ENCODE measurements around the gene CTDSPL. TPM values are rescaled to one million over a fixed set of nuclear protein-coding genes. Genes with fewer than 3 reads are reported as not detected.

The CTDSPL gene
- total and polyA plus RNA-seq, 11 donors = 9.2 to 54.6 (median 36.0) TPM

DNA sequence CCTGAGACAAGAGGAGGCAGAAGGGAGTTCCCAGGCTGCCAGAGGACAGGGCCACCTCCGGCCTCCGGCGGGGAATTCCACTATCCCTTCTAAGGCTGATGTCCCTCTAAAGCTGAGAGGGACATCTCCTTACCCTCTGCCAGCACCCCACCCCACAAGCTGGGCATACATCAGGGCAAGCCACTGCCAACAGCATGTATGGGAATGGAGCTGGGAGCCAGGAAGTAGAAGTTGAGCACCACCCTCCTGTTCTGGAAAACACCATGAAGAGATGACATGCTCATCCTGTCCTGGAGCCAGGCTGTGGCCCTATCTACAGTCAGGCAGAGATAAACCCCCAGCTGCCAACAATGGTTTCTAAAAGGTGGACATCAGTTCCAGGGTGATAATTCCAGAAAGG is 160.6 kb downstream of the CTDSPL start:
- no peaks in the 10 kb centered on the region for H3K9me3 ChIP-seq
- H3K27me3 ChIP-seq = no peaks in the 10 kb centered on the region
- intact Hi-C loops (cut with DNase I) = no loop called here
- ATAC-seq (no peak), DNase-seq (peak in 2 of 5 donors; percentile 16 to 36)
- H3K27ac ChIP-seq = peak overlapping the region in 1 of 12 donors; percentile 32
- H3K4me3 ChIP-seq = no peak overlapping the region
- H3K4me1 ChIP-seq = peaks cover 0 to 33% (median 15%) of the 10 kb centered on the region in 12 donors
- peaks cover 0 to 25% (median 9%) of the 10 kb centered on the region in 9 donors for H3K36me3 ChIP-seq
- TF ChIP-seq, protein P1, sequence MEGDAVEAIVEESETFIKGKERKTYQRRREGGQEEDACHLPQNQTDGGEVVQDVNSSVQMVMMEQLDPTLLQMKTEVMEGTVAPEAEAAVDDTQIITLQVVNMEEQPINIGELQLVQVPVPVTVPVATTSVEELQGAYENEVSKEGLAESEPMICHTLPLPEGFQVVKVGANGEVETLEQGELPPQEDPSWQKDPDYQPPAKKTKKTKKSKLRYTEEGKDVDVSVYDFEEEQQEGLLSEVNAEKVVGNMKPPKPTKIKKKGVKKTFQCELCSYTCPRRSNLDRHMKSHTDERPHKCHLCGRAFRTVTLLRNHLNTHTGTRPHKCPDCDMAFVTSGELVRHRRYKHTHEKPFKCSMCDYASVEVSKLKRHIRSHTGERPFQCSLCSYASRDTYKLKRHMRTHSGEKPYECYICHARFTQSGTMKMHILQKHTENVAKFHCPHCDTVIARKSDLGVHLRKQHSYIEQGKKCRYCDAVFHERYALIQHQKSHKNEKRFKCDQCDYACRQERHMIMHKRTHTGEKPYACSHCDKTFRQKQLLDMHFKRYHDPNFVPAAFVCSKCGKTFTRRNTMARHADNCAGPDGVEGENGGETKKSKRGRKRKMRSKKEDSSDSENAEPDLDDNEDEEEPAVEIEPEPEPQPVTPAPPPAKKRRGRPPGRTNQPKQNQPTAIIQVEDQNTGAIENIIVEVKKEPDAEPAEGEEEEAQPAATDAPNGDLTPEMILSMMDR (IDR thresholded peaks at IDR 0.05) = no peak
- TF ChIP-seq POLR2A (IDR thresholded peaks at IDR 0.05) = no peak
- 54 to 67% (median 54%) methylated on average over 3 of the region's 3 CpGs; no CpG with 5 or more reads in 1 of the 4 donors for WGBS, 4 donors

DNA sequence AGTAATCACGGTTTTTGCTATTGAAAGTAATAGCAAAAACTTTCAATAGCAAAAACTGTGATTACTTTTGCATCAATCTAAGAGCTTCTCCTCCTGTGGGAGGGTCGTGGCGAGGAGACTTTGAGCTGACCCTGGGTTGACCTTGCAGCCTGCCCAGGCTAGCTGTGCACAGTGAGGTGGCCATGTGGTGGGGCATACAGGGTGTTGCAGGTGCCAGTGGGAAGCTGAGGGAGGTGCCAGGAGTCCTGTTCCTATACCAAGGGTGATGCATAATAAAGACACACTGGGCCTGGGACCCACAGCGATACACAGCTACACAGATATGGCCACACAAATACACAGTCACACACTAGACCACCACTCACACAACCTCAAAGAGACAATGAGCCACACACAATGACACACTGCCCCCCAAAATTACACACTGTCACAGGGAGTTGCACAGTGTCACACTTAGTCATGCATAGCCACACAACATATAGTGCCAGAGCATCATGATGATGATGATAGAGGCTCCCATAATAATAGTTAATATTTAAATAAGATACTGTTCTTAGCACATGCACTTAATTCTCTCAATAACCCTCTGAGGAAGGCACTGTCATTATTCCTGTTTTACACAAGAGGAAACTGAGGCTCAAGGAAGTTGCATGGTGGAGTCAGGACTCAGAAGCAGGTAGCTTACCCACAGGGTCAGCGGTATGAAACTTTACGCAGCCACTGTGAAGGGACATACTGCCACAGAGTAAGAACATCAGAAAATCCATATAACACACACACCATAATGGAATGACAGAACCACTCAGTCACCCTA is 161.4 kb downstream of the CTDSPL start:
- ATAC-seq = no peak
- DNase-seq = peak in 2 of 5 donors; percentile 14 to 51
- WGBS, 4 donors = 84 to 88% (median 85%) methylated on average over 6 of the region's 6 CpGs
- H3K36me3 ChIP-seq = peaks cover 0 to 19% (median 7%) of the 10 kb centered on the region in 9 donors
- H3K9me3 ChIP-seq = no peaks in the 10 kb centered on the region
- H3K27ac ChIP-seq = peak overlapping the region in 2 of 12 donors; percentile 92 to 97
- TF ChIP-seq POLR2A (IDR thresholded peaks at IDR 0.05) = no peak
- TF ChIP-seq, protein P1 (IDR thresholded peaks at IDR 0.05) = no peak
- H3K4me1 ChIP-seq = peaks cover 0 to 33% (median 15%) of the 10 kb centered on the region in 12 donors
- intact Hi-C loops (cut with DNase I) = no loop called here
- no peaks in the 10 kb centered on the region for H3K27me3 ChIP-seq
- H3K4me3 ChIP-seq = peak overlapping the region in 6 of 12 donors; percentile 69 to 79 (median 74)

DNA sequence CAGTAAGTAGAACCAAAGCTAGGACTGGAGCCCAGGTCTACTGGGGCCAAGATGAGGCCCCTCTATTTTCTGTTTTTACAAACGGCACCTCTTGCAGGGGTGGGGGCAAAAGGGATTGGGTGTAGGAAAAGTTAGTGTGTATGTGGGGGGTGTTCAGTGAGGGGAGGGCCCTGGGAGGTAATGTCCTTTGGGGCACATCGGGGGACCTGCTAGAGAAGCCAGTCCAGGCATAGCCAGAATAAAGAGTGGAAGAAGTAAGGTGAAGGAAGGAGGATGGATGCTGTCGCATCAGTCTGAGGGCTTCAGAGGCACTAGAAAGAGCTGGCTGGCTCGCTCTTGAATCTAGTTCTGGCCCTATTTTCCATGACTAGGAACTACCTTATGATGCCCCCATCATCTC is 165.2 kb downstream of the CTDSPL start:
- intact Hi-C loops (cut with DNase I) = no loop called here
- TF ChIP-seq, protein P1 (IDR thresholded peaks at IDR 0.05) = no peak
- no peak for TF ChIP-seq POLR2A (IDR thresholded peaks at IDR 0.05)
- H3K4me1 ChIP-seq = peaks cover 0 to 55% (median 27%) of the 10 kb centered on the region in 12 donors
- H3K27ac ChIP-seq = no peak overlapping the region
- H3K36me3 ChIP-seq = no peaks in the 10 kb centered on the region
- H3K9me3 ChIP-seq = no peaks in the 10 kb centered on the region
- 70 to 84% (median 77%) methylated on average over 4 of the region's 4 CpGs for WGBS, 4 donors
- no peak overlapping the region for H3K4me3 ChIP-seq
- ATAC-seq (no peak), DNase-seq (no peak)
- peaks cover 0 to 7% (median 0%) of the 10 kb centered on the region in 9 donors for H3K27me3 ChIP-seq
